ENCODE data around the gene RMND5B. TPM values are rescaled to one million over a fixed set of nuclear protein-coding genes. Genes with fewer than 3 reads are reported as not detected.
A peak's percentile ranks its signal among the peaks of the same experiment; 100 is the strongest.

RMND5B gene
- total RNA-seq, 1 donor from 2014 or later = 44.7 TPM

- peak overlapping the region; percentile 90 for H3K4me3 ChIP-seq
- H3K9me3 ChIP-seq = no peaks in the 10 kb centered on the region
- H3K27ac ChIP-seq = peak overlapping the region; percentile 89
- TF ChIP-seq CTCF (IDR thresholded peaks at IDR 0.05) = no peak
- peaks cover 10% of the 10 kb centered on the region for H3K4me1 ChIP-seq
- ATAC-seq (no peak), DNase-seq (no peak)
- H3K27me3 ChIP-seq = no peaks in the 10 kb centered on the region
- intact Hi-C loops (cut with DNase I) = no loop called here
- peaks cover 23% of the 10 kb centered on the region for H3K36me3 ChIP-seq
Observed at GRCh38 chr5:178131446-178131996, 707 bp downstream of the RMND5B start.

- H3K27ac ChIP-seq = no peak overlapping the region
- H3K9me3 ChIP-seq = no peaks in the 10 kb centered on the region
- H3K4me3 ChIP-seq = no peak overlapping the region
- H3K4me1 ChIP-seq = peaks cover 4% of the 10 kb centered on the region
- H3K36me3 ChIP-seq = peaks cover 56% of the 10 kb centered on the region
- no peak for DNase-seq
- no peak for ATAC-seq
- intact Hi-C loops (cut with DNase I) = no loop called here
- no peak for TF ChIP-seq CTCF (IDR thresholded peaks at IDR 0.05)
- no peaks in the 10 kb centered on the region for H3K27me3 ChIP-seq
Observed at GRCh38 chr5:178136990-178137389, 6.2 kb downstream of the RMND5B start.

GRCh38 chr5:178137991-178138390 is 7.2 kb downstream of the RMND5B start:
- ATAC-seq (no peak), DNase-seq (no peak)
- H3K4me3 ChIP-seq = no peak overlapping the region
- no peaks in the 10 kb centered on the region for H3K9me3 ChIP-seq
- intact Hi-C loops (cut with DNase I) = no loop called here
- H3K27ac ChIP-seq = no peak overlapping the region
- no peak for TF ChIP-seq CTCF (IDR thresholded peaks at IDR 0.05)
- H3K4me1 ChIP-seq = no peaks in the 10 kb centered on the region
- H3K36me3 ChIP-seq = peaks cover 66% of the 10 kb centered on the region
- no peaks in the 10 kb centered on the region for H3K27me3 ChIP-seq

- no peaks in the 10 kb centered on the region for H3K9me3 ChIP-seq
- no peaks in the 10 kb centered on the region for H3K27me3 ChIP-seq
- ATAC-seq (no peak), DNase-seq (no peak)
- no peak overlapping the region for H3K27ac ChIP-seq
- no peak for TF ChIP-seq CTCF (IDR thresholded peaks at IDR 0.05)
- peaks cover 75% of the 10 kb centered on the region for H3K36me3 ChIP-seq
- intact Hi-C loops (cut with DNase I) = no loop called here
- no peaks in the 10 kb centered on the region for H3K4me1 ChIP-seq
- H3K4me3 ChIP-seq = no peak overlapping the region
Observed at GRCh38 chr5:178141550-178141949, 10.7 kb downstream of the RMND5B start.

- no peak for DNase-seq
- Histone ChIP-seq H3K4me3 (no peak overlapping the region), H3K27ac (no peak overlapping the region), H3K27me3 (no peaks in the 10 kb centered on the region), H3K9me3 (no peaks in the 10 kb centered on the region), H3K36me3 (peaks cover 86% of the 10 kb centered on the region), H3K4me1 (no peaks in the 10 kb centered on the region)
- intact Hi-C loops (cut with DNase I) = no loop called here
- ATAC-seq = no peak
- no peak for TF ChIP-seq CTCF (IDR thresholded peaks at IDR 0.05)
Observed at GRCh38 chr5:178142642-178143041, 11.8 kb downstream of the RMND5B start.

- no peak overlapping the region for H3K27ac ChIP-seq
- no peaks in the 10 kb centered on the region for H3K9me3 ChIP-seq
- intact Hi-C loops (cut with DNase I) = no loop called here
- no peaks in the 10 kb centered on the region for H3K27me3 ChIP-seq
- TF ChIP-seq CTCF (IDR thresholded peaks at IDR 0.05) = no peak
- H3K4me3 ChIP-seq = no peak overlapping the region
- ATAC-seq (no peak), DNase-seq (no peak)
- no peaks in the 10 kb centered on the region for H3K4me1 ChIP-seq
- peaks cover 86% of the 10 kb centered on the region for H3K36me3 ChIP-seq
Observed at GRCh38 chr5:178143246-178143645, 12.4 kb downstream of the RMND5B start.

Data from upper lobe of right lung (tissue), 1 donor.